T-helper 1 cell treated with Interleukin-12 subunit alpha and Interleukin-12 subunit beta and Interleukin-4 antibody, amounts not matched to agents 30 μg/mL and 1 μg/mL, for 36 hours (primary cell): ENCODE data around the gene CNDP2.

Experiments used
- H3K27ac Mint-ChIP-seq: one replicate; pipeline ENCODE4 v1.8.0; 2021; ENCODE audit warnings: mild to moderate bottlenecking, mixed read lengths
- H3K27me3 Mint-ChIP-seq: one replicate; pipeline ENCODE4 v1.8.0; 2021; ENCODE audit warnings: low read depth, mixed read lengths
- H3K36me3 Mint-ChIP-seq: one replicate; pipeline ENCODE4 v1.8.0; 2021; ENCODE audit warnings: low read depth, mixed read lengths
- H3K4me1 Mint-ChIP-seq: one replicate; pipeline ENCODE4 v1.8.0; 2021; ENCODE audit warnings: low read depth, mixed read lengths
- H3K4me3 Mint-ChIP-seq: one replicate; pipeline ENCODE4 v1.8.0; 2021; ENCODE audit warnings: mild to moderate bottlenecking, moderate library complexity, mixed read lengths
- H3K9me3 Mint-ChIP-seq: one replicate; pipeline ENCODE4 v1.8.0; 2021; ENCODE audit warnings: mixed read lengths

The CNDP2 gene

DNA sequence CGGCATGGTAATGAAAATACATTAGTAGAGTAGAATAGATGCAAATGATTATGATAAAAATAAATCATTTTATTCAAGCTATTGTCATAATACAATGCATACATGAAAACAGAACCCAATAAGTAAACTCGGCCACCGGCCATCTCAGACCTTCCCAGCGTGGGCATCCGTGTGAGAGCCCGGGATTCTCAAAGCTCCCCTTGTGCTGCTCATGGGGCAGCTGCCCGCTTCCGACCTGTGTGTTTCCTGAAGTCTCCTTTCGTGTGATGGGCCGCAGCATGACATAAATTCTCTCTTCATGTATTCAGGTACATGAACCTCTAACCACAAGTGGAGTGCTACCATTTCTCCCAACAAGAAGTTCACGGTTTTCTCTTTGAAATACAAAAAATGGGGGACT, 13.5 kb upstream of the CNDP2 start:
- peaks cover 8% of the 10 kb centered on the region for H3K27me3 Mint-ChIP-seq
- no peak overlapping the region for H3K27ac Mint-ChIP-seq
- no peak overlapping the region for H3K4me3 Mint-ChIP-seq
- peaks cover 9% of the 10 kb centered on the region for H3K4me1 Mint-ChIP-seq
- no peaks in the 10 kb centered on the region for H3K9me3 Mint-ChIP-seq
- H3K36me3 Mint-ChIP-seq, result no peaks in the 10 kb centered on the region

DNA sequence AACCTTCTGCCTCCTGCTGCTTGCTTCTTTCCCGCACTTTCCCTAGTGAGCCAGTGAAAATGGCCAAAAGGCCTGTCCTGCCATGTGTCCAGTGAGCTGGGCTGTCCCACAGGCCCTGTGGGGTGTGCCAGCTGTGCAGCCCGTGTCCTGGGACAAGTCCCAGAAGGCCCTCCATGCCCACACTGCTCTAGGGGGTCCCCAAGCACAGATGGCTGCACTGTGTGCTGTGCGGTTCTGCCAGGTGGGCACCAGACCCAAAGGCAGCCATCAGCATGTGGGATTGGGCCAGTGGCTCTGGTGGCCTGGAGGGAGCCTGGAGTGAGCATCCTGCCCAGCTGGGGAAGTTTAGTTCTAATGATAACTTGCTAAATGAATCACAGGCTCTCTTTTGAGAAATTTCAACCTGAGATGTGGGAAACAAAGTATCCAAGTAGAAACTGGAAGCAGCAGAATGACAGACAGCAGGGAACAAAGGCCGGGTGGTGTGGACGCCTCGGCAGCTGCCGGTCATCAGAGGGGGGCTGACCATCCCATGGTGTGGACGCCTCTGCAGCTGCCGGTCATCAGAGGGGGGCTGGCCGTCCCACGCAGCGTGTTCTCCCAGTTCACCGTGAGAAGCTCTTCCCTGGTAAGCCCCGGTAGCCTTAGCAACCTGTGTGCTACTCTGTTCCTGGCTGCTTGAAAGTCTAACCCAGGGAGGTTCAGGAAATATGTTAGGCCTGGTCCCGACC, 9.9 kb upstream of the CNDP2 start:
- Mint-ChIP-seq H3K9me3 (no peaks in the 10 kb centered on the region), H3K27me3 (peaks cover 15% of the 10 kb centered on the region), H3K4me1 (peaks cover 9% of the 10 kb centered on the region), H3K27ac (no peak overlapping the region), H3K4me3 (no peak overlapping the region), H3K36me3 (no peaks in the 10 kb centered on the region)

DNA sequence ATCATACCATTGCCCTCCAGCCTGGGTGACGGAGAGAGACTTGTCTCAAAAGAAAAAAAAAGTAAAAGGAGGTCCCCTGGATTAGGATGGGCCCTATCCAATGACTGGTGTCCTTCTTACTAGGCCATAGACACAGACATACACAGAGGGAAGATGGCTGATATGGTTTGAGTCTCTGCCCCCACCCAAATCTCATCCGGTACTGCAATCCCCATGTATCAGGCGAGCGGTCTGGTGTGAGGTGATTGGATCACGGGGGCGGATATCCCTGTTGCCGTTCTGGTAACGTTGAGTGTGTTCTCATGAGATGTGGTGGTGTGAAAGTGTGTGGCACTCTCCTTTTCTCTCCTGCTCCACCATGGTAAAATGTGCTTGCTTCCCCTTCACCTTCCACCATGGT, 7.8 kb upstream of the CNDP2 start:
- Mint-ChIP-seq H3K9me3 (no peaks in the 10 kb centered on the region), H3K27ac (no peak overlapping the region), H3K4me3 (no peak overlapping the region), H3K36me3 (no peaks in the 10 kb centered on the region), H3K27me3 (peaks cover 23% of the 10 kb centered on the region), H3K4me1 (peaks cover 9% of the 10 kb centered on the region)

DNA sequence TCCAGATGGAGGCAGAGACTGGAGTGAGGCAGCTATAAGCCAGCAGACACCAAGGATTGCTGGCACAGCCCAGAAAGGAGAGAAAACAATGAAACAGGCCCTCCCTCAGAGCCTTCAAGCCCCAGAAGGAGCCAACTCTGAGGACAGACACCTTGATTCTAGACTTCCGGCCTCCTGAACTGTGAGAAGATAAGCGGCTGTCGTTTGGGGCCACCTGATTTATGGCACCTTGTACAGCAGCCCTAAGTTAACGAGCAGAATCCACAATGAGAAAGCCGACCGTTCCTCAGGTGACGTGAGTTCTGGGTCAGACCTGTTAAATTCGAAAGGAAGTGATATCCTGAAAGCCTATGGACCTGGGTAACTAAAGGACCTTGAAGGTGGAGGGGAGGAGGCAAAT, 7.3 kb upstream of the CNDP2 start:
- no peak overlapping the region for H3K4me3 Mint-ChIP-seq
- peaks cover 28% of the 10 kb centered on the region for H3K27me3 Mint-ChIP-seq
- no peaks in the 10 kb centered on the region for H3K36me3 Mint-ChIP-seq
- no peak overlapping the region for H3K27ac Mint-ChIP-seq
- peaks cover 12% of the 10 kb centered on the region for H3K4me1 Mint-ChIP-seq
- H3K9me3 Mint-ChIP-seq, result no peaks in the 10 kb centered on the region

DNA sequence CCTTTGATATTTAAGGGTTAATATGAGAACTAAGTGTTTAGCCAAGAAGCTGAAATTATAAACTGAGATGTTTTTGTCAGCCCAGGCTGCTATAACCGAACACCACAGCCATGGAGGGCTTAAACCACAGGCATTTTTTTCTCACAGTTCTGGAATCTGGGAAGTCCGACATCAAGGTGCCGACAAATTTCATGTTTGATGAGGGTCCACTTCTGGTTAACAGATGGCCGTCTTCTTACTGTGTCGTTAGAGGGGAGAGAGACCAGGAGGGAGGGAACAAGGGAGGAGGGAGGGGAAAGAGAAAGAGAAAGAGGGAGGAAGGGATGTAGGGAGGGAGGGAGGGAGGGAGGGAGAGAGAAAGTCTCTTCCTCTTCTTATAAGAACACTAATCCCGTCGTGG, 6.5 kb upstream of the CNDP2 start:
- H3K9me3 Mint-ChIP-seq, result no peaks in the 10 kb centered on the region
- no peak overlapping the region for H3K4me3 Mint-ChIP-seq
- no peaks in the 10 kb centered on the region for H3K36me3 Mint-ChIP-seq
- peaks cover 33% of the 10 kb centered on the region for H3K27me3 Mint-ChIP-seq
- no peak overlapping the region for H3K27ac Mint-ChIP-seq
- peaks cover 8% of the 10 kb centered on the region for H3K4me1 Mint-ChIP-seq

DNA sequence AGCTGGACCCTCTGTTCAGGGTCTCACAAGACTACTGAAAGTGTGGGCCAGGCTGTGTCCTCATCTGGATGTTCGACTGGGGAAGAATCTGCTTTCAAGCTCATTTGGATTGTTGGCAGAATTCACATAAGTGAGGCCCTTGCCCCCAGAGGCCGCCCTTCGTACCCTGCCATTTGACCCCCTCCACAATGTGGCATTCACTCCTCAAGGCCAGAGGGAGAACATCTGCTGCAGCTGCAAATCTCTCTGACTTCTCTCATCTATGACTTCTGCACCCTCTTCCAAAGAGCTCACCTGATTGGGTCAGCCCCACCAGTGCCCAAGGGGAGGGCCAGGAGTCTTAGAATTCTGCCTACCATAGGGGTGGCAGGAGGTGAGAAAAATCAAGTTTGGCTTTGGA, 3.9 kb upstream of the CNDP2 start:
- Mint-ChIP-seq H3K27me3 (peaks cover 34% of the 10 kb centered on the region), H3K4me3 (no peak overlapping the region), H3K36me3 (peaks cover 4% of the 10 kb centered on the region), H3K27ac (no peak overlapping the region), H3K4me1 (peaks cover 15% of the 10 kb centered on the region), H3K9me3 (no peaks in the 10 kb centered on the region)

DNA sequence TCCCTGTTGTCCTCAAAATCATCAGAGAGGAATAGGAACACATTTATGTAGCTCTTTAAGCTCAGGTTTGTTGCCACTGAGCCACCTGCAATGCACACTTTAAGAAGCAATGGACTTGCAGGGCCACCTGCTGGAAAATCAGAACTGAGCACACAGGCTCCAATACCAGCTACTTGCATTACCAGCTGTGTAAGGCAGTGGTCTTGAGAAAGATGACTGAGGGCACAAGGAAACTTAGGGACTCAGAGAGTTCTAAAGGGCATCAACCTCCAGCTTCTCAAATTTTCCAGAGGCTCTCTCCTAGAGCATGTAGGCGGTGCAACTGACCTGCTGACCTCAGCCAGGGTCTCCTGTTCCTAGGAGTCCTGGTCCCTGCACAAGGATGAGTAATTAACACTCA, 2.5 kb upstream of the CNDP2 start:
- Mint-ChIP-seq H3K27me3 (peaks cover 34% of the 10 kb centered on the region), H3K36me3 (peaks cover 5% of the 10 kb centered on the region), H3K4me3 (no peak overlapping the region), H3K4me1 (peaks cover 27% of the 10 kb centered on the region), H3K9me3 (no peaks in the 10 kb centered on the region), H3K27ac (no peak overlapping the region)

DNA sequence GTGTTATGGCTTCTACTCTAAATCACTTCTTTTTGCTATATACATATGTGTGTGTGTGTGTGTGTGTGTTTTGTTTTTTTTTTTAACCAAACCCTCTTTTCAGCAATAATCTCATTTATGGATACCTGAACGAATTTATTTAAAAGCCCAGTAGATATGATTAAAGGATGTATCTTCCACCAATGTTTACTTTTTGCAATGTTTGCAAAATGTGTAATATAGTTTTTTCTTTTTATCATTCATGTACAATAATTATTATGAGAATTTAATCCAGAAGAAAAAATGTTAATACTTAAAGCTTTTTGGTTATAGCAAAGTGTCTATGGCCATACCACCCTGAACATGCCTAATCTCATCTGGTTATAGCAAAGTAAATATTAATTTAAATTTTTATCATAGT, 1.6 kb upstream of the CNDP2 start:
- Mint-ChIP-seq H3K4me1 (peaks cover 36% of the 10 kb centered on the region), H3K27me3 (peaks cover 28% of the 10 kb centered on the region), H3K27ac (no peak overlapping the region), H3K9me3 (no peaks in the 10 kb centered on the region), H3K4me3 (no peak overlapping the region), H3K36me3 (peaks cover 8% of the 10 kb centered on the region)

DNA sequence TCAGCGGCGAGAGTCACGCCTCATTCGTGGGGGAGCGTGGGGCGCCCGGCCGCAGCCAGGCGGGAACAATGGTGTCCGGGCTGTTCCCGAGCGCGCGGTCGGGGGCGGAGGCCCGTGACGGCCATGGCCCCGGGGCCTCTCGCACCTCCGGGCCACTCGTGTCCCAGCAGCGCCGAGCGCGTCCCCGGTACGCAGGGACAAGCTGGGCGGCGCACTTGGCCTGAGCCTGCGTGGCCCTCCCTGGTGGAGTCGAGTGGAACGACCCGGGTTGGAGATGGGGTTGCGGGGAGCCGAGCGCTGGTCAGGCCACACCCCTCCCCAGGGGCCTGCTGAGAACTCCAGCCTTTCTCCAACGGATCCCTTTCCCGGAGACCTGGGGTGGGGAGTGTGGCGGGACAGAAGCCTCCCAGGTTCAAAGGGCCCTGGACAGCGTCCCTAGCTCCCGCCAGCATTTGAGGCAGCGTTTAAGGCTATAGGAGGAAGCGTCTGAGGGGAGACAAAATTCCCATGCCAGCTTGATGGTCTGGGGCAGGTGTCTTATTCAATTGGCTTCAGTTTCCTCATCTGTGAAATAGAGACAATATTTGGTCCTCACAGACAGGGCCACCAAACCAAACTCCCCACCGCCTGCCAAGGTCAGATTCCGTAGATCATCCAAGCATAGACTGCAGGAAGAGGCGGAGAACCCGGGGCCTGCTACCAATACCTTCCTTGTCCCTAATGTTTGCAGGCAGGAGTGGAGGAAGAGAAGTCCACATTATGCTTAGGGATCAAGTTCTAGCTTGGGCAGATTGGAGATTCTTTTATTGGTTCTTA, 553 bp downstream of the CNDP2 start:
- Mint-ChIP-seq H3K4me1 (peaks cover 51% of the 10 kb centered on the region), H3K36me3 (peaks cover 21% of the 10 kb centered on the region), H3K9me3 (no peaks in the 10 kb centered on the region), H3K4me3 (peak overlapping the region; percentile 97), H3K27me3 (peaks cover 25% of the 10 kb centered on the region), H3K27ac (peak overlapping the region; percentile 86)

DNA sequence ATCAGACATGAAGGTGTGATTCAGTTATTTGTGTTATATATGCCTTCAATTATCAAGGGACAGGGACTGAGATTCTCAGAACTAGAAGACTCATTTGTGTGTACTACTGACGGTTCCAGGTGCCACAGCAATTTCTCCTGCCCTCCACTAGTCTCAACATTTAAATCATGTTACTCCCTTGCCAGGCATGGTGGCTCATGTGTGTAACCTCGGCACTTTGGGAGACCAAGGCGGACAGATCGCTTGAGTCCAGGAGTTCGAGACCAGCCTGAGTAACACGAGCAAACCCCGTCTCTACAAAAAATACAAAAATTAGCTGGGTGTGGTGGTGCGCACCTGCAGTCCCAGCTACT, 1.1 kb downstream of the CNDP2 start:
- H3K27me3 Mint-ChIP-seq, result peaks cover 19% of the 10 kb centered on the region
- H3K4me3 Mint-ChIP-seq, result peak overlapping the region; percentile 97
- peaks cover 51% of the 10 kb centered on the region for H3K4me1 Mint-ChIP-seq
- no peaks in the 10 kb centered on the region for H3K9me3 Mint-ChIP-seq
- peaks cover 24% of the 10 kb centered on the region for H3K36me3 Mint-ChIP-seq
- peak overlapping the region; percentile 86 for H3K27ac Mint-ChIP-seq

DNA sequence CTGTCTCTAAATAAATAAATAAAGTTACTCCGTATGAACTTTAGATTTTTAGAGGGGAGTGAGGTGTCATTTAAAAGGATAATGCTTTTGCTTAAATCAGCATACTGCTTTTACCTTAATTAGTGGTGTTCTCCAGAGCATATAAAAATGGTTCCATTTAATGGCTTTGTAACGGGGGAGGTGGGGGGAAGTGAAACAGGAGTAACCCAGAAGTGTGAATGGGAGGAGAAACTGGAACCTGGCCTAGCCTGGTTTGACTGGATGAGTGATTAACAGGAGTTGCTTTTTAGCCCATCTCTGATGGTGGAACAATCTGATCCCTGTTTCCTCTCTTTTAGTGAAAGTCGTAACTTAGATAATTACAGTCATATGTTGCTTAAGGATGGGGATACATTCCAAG, 1.6 kb downstream of the CNDP2 start:
- Mint-ChIP-seq H3K4me1 (peaks cover 51% of the 10 kb centered on the region), H3K4me3 (peak overlapping the region; percentile 97), H3K9me3 (no peaks in the 10 kb centered on the region), H3K36me3 (peaks cover 27% of the 10 kb centered on the region), H3K27me3 (peaks cover 15% of the 10 kb centered on the region), H3K27ac (peak overlapping the region; percentile 86)

DNA sequence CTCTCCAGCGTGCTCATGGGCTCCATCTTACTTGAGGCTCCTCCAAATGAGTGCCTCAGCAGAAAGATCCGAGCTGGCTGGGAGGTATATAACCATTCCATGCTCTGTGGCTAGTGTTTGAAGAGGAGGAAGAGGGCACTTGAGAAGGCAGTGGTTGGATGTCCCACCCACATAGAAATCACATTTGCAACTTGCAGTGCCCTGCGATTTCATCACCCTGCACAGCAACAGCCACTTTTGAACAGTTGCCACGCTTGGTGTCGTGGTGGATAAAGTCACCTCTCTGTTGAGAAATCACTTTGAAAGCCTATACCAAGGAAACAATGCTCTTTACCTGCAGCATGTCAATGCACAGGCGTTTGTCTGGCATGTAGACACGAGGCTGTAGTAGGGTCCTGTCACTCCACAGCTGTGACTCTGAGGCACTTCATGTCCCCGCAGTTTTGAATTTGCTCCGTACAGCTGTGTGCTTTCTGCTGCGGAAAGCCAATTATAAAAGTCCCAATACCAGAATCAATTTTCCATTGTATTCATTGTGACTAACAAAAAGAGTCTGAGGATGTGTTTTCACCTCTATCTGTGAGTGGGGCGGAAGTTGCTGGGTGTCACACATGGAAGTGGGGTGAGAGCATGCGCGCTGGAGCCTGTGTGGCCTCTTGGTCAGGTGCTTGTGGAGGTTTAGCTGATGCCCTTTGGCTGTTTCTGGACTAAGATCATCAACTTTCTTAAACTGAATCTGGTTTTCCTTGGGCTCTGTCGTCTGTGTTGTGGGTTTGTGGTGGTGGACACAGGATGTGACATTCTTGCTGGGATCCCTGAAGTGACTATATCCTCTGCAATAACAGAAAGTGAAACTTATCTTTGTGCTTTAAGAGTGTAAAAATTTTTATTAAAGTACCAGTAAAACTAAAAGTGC, 2.8 kb downstream of the CNDP2 start:
- Mint-ChIP-seq H3K9me3 (no peaks in the 10 kb centered on the region), H3K36me3 (peaks cover 34% of the 10 kb centered on the region), H3K4me1 (peaks cover 51% of the 10 kb centered on the region), H3K27me3 (peaks cover 9% of the 10 kb centered on the region), H3K27ac (peak overlapping the region; percentile 99), H3K4me3 (peak overlapping the region; percentile 90)

DNA sequence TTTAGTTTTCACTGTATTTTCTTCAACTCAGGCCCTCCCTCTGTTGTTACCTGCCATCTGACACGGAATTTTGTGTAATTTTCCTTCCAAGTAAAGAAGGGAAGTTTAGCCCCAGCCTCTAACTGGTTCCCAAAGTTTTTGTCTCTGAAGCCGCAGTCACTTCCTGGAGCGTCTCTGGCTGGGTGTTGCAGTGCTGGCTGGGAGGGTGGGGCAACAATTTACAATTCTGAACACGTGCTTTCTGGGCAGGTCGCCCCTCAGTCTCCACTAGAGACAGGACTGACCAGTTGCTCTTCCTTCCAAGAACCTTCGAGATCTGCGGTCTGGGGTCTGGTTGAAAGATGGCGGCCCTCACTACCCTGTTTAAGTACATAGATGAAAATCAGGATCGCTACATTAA, 3.5 kb downstream of the CNDP2 start:
- H3K27me3 Mint-ChIP-seq, result peaks cover 5% of the 10 kb centered on the region
- H3K27ac Mint-ChIP-seq, result peak overlapping the region; percentile 99
- no peaks in the 10 kb centered on the region for H3K9me3 Mint-ChIP-seq
- H3K36me3 Mint-ChIP-seq, result peaks cover 37% of the 10 kb centered on the region
- H3K4me1 Mint-ChIP-seq, result peaks cover 51% of the 10 kb centered on the region
- peak overlapping the region; percentile 90 for H3K4me3 Mint-ChIP-seq

DNA sequence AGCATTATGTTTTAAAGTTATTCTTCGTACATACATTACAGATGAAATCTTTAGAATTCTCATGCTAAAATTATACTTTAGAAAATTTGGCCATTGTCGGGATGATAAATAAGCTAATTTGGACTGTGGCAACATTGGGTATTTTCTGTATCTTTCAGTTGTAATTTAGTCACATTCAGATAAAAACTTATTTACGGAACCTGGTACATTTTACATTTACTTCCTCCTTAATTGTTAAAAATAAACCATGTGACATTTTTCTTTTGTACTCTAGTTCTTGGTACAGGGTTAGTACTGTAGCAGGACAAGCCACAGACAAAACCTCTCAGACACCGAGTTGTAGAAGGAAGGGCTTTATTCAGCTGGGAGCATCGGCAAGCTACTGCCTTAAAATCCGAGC, 4.2 kb downstream of the CNDP2 start:
- Mint-ChIP-seq H3K4me3 (peak overlapping the region; percentile 90), H3K4me1 (peaks cover 51% of the 10 kb centered on the region), H3K36me3 (peaks cover 38% of the 10 kb centered on the region), H3K9me3 (no peaks in the 10 kb centered on the region), H3K27ac (peak overlapping the region; percentile 79), H3K27me3 (peaks cover 4% of the 10 kb centered on the region)
